NB4 (cell line): ENCODE data around the gene TRIP6.
A peak's percentile ranks its signal among the peaks of the same experiment; 100 is the strongest.

Experiments
- DNase-seq: peaks from one replicate; pipeline ENCODE4 v3.0.0; 2010; ENCODE audit warnings: low read depth
- H3K4me3 ChIP-seq: one replicate; pipeline ENCODE4 v1.5.1; 2011; ENCODE audit warnings: mild to moderate bottlenecking, low read depth, low read length, moderate library complexity
- CTCF ChIP-seq: IDR thresholded peaks from one replicate; pipeline ENCODE4 v1.5.1; 2012; ENCODE audit warnings: low read depth, low read length
- MAX ChIP-seq: IDR thresholded peaks from 2 replicates; pipeline ENCODE4 v1.6.1; 2011; ENCODE audit warnings: low read depth, low read length
- MYC ChIP-seq: IDR thresholded peaks from 2 replicates; pipeline ENCODE4 v1.6.1; 2011; ENCODE audit warnings: low read depth, low read length
- POLR2A ChIP-seq: IDR thresholded peaks from 2 replicates; pipeline ENCODE4 v1.6.1; 2011; ENCODE audit warnings: mild to moderate bottlenecking; ENCODE audit not compliant: insufficient read length; ENCODE audit errors: extremely low read depth

Gene TRIP6

GRCh38 chr7:100892364-100893317 is 25.5 kb downstream of the TRIP6 start:
- DNase-seq, result peak; percentile 22
- TF ChIP-seq MAX (no peak), MYC (no peak), POLR2A (no peak), CTCF (no peak)
- no peak overlapping the region for H3K4me3 ChIP-seq

- H3K4me3 ChIP-seq, result no peak overlapping the region
- no peak for DNase-seq
- TF ChIP-seq POLR2A, result no peak
- TF ChIP-seq MAX, result no peak
- no peak for TF ChIP-seq CTCF
- TF ChIP-seq MYC, result no peak
Observed at GRCh38 chr7:100893318-100893895, 26.2 kb downstream of the TRIP6 start.

GRCh38 chr7:100893910-100894721 is 26.9 kb downstream of the TRIP6 start:
- TF ChIP-seq POLR2A (no peak), MYC (no peak), CTCF (no peak), MAX (no peak)
- no peak overlapping the region for H3K4me3 ChIP-seq
- DNase-seq, result no peak

GRCh38 chr7:100894860-100895700 is 27.9 kb downstream of the TRIP6 start:
- no peak for TF ChIP-seq POLR2A
- TF ChIP-seq CTCF, result peak; percentile 85
- peak; percentile 62 for TF ChIP-seq MAX
- DNase-seq, result peak; percentile 67
- no peak overlapping the region for H3K4me3 ChIP-seq

- TF ChIP-seq MAX, result no peak
- TF ChIP-seq CTCF, result no peak
- TF ChIP-seq MYC, result no peak
- TF ChIP-seq POLR2A, result no peak
- no peak within 1 kb of the TSS for H3K4me3 ChIP-seq
- no peak for DNase-seq
Observed at GRCh38 chr7:100895701-100895955, 28.4 kb downstream of the TRIP6 start, which contains the start of gene ACHE. ACHE (minus strand) TSS chr7:100895888; CDS start chr7:100894232, 1,656 bp downstream.
